ENCODE data around the gene EDARADD.

EDARADD gene

DNA sequence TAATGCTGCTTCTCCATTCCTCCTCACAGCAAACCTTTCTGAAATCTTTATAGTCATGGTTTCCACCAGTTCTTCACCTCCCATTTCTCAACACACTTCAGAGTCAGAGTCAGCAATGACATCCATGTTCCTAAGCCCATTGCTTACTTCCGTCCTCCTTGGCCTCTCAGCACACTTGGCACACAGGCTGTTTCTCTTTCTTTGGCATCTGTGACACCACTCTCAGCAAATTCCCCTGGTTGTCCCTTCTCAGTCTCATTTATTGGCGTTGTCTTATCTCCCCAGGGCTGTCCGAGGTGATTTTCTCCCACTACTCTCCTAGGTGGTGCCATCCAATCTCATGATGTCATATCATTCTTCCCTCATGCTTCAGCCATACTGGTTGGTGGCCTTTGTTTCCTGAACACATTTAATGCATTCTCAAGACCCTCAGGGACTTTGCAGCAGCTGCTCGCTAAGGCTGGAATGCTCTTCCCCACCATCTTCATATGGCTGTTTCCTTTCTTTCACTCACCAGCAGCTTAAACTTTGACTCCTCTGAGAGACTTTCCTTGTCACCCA, 126.4 kb downstream of the EDARADD start:
- DNase-seq: no peak

GRCh38 chr1:236522937-236523703, 129.0 kb downstream of the EDARADD start:
- peak; percentile 43 for DNase-seq

GRCh38 chr1:236523704-236524141, 129.6 kb downstream of the EDARADD start, which contains the start of gene LGALS8:
LGALS8 (plus strand) TSS chr1:236523982; CDS start chr1:236526071, 2,089 bp downstream.
- peak; percentile 84 for DNase-seq

GRCh38 chr1:236524142-236524894, 130.2 kb downstream of the EDARADD start:
- peak; percentile 77 for DNase-seq

DNA sequence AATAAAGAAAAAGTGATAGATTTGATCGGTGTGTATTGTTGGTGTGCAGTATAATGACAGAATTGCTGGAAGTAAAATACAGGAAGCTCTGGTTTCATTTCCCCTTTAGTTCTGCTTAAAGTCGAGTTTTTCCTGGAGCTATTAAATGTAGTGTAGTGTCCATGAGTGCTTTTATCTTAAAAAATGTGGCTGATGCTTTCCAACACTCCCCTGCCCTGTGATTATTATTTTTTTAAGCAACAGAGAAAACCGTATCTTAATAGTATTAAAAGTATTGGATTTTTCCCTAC, 130.8 kb downstream of the EDARADD start:
- DNase-seq: no peak

GRCh38 chr1:236526079-236526478, 132.0 kb downstream of the EDARADD start:
- DNase-seq: no peak

DNA sequence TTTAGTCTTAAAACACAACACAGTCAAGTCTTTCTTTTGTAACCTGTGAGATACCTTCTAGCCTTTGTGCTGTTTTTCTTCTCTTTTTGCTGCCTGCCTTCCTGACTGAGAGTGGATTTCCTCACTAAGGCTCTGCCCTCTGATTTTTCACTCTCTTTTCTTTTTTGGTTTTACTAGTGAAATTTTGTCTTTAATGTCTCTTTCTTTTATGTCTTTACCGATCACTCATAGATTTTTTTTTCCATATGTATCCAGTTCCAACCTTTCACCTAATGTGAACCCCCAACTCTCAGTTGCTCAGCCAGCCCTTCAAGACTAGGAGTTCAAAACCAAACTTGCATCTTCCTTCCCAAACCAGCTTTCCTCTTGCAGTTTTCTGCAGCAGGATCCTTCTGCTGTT, 136.2 kb downstream of the EDARADD start:
- no peak for DNase-seq

- DNase-seq: no peak
Measured at GRCh38 chr1:236530959-236531358, 136.9 kb downstream of the EDARADD start.

- DNase-seq: no peak
Measured at GRCh38 chr1:236532850-236533249, 138.8 kb downstream of the EDARADD start.

GRCh38 chr1:236534151-236534651, 140.1 kb downstream of the EDARADD start:
- DNase-seq: no peak
